ENCODE results near the gene IFT43. TPM values are rescaled to one million over a fixed set of nuclear protein-coding genes. Genes with fewer than 3 reads are reported as not detected.

The IFT43 gene
- total and polyA plus RNA-seq, 10 of the 15 experiments (the other 5 are each of a cell fraction or from before 2014, with no cell fraction given), result 8.2 to 24.8 (median 14.0) TPM

DNA sequence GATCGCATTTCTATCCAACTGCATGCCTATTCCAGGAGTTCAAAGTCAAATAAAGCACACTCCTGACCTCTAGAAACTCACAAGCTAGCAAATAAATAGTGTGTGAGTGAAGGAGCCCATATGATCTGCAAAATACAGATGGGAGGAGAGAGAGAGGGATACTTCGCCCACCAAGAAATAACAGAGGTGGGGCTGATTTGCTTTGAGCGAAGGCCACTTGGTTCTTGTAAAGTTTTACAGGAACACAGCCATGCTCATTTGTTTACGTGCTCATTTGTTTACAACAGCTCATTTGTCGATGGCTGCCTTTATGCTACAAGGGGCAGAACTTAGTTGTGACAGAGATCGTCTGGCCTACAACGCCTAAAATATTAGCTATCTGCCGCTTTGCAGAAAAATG lies 102.8 kb downstream of the IFT43 start (continued):
- TF ChIP-seq, protein P1, sequence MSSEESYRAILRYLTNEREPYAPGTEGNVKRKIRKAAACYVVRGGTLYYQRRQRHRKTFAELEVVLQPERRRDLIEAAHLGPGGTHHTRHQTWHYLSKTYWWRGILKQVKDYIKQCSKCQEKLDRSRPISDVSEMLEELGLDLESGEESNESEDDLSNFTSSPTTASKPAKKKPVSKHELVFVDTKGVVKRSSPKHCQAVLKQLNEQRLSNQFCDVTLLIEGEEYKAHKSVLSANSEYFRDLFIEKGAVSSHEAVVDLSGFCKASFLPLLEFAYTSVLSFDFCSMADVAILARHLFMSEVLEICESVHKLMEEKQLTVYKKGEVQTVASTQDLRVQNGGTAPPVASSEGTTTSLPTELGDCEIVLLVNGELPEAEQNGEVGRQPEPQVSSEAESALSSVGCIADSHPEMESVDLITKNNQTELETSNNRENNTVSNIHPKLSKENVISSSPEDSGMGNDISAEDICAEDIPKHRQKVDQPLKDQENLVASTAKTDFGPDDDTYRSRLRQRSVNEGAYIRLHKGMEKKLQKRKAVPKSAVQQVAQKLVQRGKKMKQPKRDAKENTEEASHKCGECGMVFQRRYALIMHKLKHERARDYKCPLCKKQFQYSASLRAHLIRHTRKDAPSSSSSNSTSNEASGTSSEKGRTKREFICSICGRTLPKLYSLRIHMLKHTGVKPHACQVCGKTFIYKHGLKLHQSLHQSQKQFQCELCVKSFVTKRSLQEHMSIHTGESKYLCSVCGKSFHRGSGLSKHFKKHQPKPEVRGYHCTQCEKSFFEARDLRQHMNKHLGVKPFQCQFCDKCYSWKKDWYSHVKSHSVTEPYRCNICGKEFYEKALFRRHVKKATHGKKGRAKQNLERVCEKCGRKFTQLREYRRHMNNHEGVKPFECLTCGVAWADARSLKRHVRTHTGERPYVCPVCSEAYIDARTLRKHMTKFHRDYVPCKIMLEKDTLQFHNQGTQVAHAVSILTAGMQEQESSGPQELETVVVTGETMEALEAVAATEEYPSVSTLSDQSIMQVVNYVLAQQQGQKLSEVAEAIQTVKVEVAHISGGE (CRISPR knock-in tag; IDR thresholded peaks at IDR 0.05), result no peak
- TF ChIP-seq YBX1 (IDR thresholded peaks at IDR 0.05) (no peak), NRF1 (conservative IDR thresholded peaks at IDR 0.05; ENCODE audit: low read depth, low read length) (no peak), SMC3 (IDR thresholded peaks at IDR 0.05; ENCODE audit: borderline replicate concordance, low read length) (no peak), YY1 (IDR thresholded peaks at IDR 0.05; ENCODE audit: low read depth, low read length) (no peak), ZBED1 (IDR thresholded peaks at IDR 0.05; ENCODE audit: borderline replicate concordance) (no peak)

DNA sequence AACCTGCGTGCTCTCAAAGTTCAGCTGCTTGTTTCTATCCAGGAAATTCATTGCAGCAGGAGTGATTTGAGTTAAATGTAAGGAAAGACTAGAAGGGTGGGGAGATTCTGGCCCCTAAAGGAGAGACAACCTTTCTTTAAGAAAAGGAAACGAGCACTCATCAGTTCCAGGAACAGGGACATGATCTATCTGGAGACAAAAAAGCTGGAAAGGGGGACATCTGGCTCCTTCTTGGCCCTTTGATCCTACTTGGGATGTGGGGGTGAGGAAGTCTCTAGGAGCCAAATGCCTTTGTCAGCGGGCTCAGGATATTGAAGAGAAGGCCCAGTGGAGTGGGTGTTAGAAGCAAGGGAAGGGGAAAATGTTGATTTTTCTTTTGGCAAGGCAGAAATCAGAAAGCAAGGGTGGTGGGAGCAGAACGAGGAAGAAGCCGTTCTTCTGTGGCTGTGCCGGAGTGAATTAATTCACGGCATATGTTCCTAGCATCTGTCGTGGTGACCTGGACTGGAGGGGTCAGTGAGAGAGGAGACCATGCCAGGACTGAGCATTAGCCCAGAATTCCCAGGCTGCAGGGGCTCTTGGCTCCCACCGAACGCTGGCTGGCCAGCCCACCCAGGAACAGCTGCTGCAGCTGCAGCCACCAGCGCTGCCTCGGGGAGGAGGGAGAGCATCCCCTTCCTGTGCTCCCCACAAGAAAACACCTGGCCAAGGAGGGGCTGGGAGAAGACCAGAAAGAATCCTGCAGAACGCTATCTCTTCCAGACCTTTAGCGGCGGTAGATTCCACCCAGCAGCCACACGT lies 103.4 kb downstream of the IFT43 start:
- Histone ChIP-seq H3K79me2 (ENCODE audit: control insufficient read depth, insufficient read depth, low read length) (no peaks in the 10 kb centered on the region), H3K4me3 (no peak overlapping the region), H3K9ac (ENCODE audit: control insufficient read depth, insufficient read depth, low read length) (no peak overlapping the region), H2AFZ (ENCODE audit: control insufficient read depth, low read depth, low read length) (no peak overlapping the region), H3K4me1 (ENCODE audit: control insufficient read depth, insufficient read depth, low read length) (no peaks in the 10 kb centered on the region), H3K27ac (ENCODE audit: control insufficient read depth, insufficient read depth) (no peak overlapping the region), H3K9me3 (replicated peaks; ENCODE audit: control insufficient read depth, insufficient read depth, low read length) (no peaks in the 10 kb centered on the region), H4K20me1 (ENCODE audit: control insufficient read depth, insufficient read depth) (no peaks in the 10 kb centered on the region), H3K27me3 (replicated peaks in 1 of 2; ENCODE audit: control insufficient read depth in 2 of 2, insufficient read depth in 2 of 2, low read length in 1 of 2) (no peaks in the 10 kb centered on the region; a peak in 1 of 4 replicates), H3K36me3 (ENCODE audit: control insufficient read depth in 2 of 2, insufficient read depth in 2 of 2, low read length in 1 of 2) (no peaks in the 10 kb centered on the region), H3K4me2 (ENCODE audit: control insufficient read depth, insufficient read depth) (no peak overlapping the region)
- DNase-seq (ENCODE audit: low read depth, low spot score) (no peak), FAIRE-seq (no peak), ATAC-seq (no peak)
- ChIA-PET RAD21 (ENCODE audit: unreplicated experiment) (interaction anchor here (1.1 kb wide), 1 partner anchor 38 kb away, joined by 3 read pairs; no protein-coding TSS in a partner anchor), SMC1A (ENCODE audit: uncharacterized antibody, unreplicated experiment) (interaction anchor here (1.4 kb wide), 1 partner anchor 38 kb away, joined by 3 read pairs; no protein-coding TSS in a partner anchor), CTCF (interaction anchor here (1.6 kb wide), 1 partner anchor 38 kb away, joined by 4 read pairs; no protein-coding TSS in a partner anchor), POLR2A (no interaction called here)
- WGBS (ENCODE audit: insufficient coverage, insufficient replicate concordance, low lambda C conversion rate, missing lambda C conversion rate), result 38% methylated on average over 16 of the region's 16 CpGs
- no TSS peak for BruUV-seq (replicated peaks)
- TF ChIP-seq GABPA (IDR thresholded peaks at IDR 0.05; ENCODE audit: low read depth) (no peak), ZBED1 (IDR thresholded peaks at IDR 0.05; ENCODE audit: borderline replicate concordance) (no peak), ZZZ3 (IDR thresholded peaks at IDR 0.05; ENCODE audit: control insufficient read depth, insufficient read length, low read depth) (no peak), HSF1 (IDR thresholded peaks at IDR 0.05; ENCODE audit: low read depth, low read length) (no peak)
- TF ChIP-seq, protein P2, sequence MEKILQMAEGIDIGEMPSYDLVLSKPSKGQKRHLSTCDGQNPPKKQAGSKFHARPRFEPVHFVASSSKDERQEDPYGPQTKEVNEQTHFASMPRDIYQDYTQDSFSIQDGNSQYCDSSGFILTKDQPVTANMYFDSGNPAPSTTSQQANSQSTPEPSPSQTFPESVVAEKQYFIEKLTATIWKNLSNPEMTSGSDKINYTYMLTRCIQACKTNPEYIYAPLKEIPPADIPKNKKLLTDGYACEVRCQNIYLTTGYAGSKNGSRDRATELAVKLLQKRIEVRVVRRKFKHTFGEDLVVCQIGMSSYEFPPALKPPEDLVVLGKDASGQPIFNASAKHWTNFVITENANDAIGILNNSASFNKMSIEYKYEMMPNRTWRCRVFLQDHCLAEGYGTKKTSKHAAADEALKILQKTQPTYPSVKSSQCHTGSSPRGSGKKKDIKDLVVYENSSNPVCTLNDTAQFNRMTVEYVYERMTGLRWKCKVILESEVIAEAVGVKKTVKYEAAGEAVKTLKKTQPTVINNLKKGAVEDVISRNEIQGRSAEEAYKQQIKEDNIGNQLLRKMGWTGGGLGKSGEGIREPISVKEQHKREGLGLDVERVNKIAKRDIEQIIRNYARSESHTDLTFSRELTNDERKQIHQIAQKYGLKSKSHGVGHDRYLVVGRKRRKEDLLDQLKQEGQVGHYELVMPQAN (conservative IDR thresholded peaks at IDR 0.05), result no peak
- in situ Hi-C loops (cut with MboI) (no loop called here), intact Hi-C loops (cut with micrococcal nuclease; ENCODE audit: unreplicated experiment) (no loop called here)
